Measurements from ENCODE around the gene NME3. TPM values are rescaled to one million over a fixed set of nuclear protein-coding genes. Genes with fewer than 3 reads are reported as not detected.

The NME3 gene
- total and polyA plus RNA-seq, 4 donors: 10.4 to 38.0 (median 19.4) TPM

- TF ChIP-seq REST (IDR thresholded peaks at IDR 0.05) (no peak), EGR1 (IDR thresholded peaks at IDR 0.05; ENCODE audit: low read depth in 2 of 2) (no peak)
Observed at GRCh38 chr16:1765826-1766225, 5.5 kb downstream of the NME3 start (continued).

GRCh38 chr16:1764971-1765370 is 6.4 kb downstream of the NME3 start:
- no peak overlapping the region for H3K27ac ChIP-seq (ENCODE audit: low read depth in 1 of 2, low read length in 2 of 2)
- H3K36me3 ChIP-seq (ENCODE audit: control insufficient read depth in 4 of 4, insufficient read depth in 3 of 4, low read depth in 1 of 4, low read length in 3 of 4): peaks cover 7 to 64% (median 18%) of the 10 kb centered on the region in 4 donors
- no peak overlapping the region for H3K4me3 ChIP-seq (ENCODE audit: low read depth in 1 of 3, low read length in 3 of 3)
- H3K27me3 ChIP-seq (ENCODE audit: control insufficient read depth in 4 of 4, insufficient read depth in 4 of 4, low read length in 3 of 4): no peaks in the 10 kb centered on the region
- H3K4me1 ChIP-seq (ENCODE audit: control insufficient read depth in 4 of 4, insufficient read depth in 4 of 4, low read length in 3 of 4): peaks cover 0 to 6% (median under 1%) of the 10 kb centered on the region in 4 donors
- TF ChIP-seq YY1 (IDR thresholded peaks at IDR 0.05) (no peak), RAD21 (IDR thresholded peaks at IDR 0.05) (no peak), CTCF (IDR thresholded peaks at IDR 0.05; ENCODE audit: low read depth, low read length, missing input control) (no peak), ATF3 (IDR thresholded peaks at IDR 0.05) (no peak)
- no peak for DNase-seq (ENCODE audit: low spot score)
- no peak overlapping the region for H3K9ac ChIP-seq (ENCODE audit: low read depth in 1 of 2, low read length in 2 of 2)
- WGBS: 96% methylated on average over 21 of the region's 21 CpGs
- H3K9me3 ChIP-seq (ENCODE audit: control insufficient read depth in 4 of 4, low read length in 3 of 4): no peaks in the 10 kb centered on the region

GRCh38 chr16:1763521-1764511 is 7.5 kb downstream of the NME3 start:
- no peak for DNase-seq (ENCODE audit: low spot score)
- 90% methylated on average over 81 of the region's 81 CpGs for WGBS
- Histone ChIP-seq H3K27ac (ENCODE audit: low read depth in 1 of 2, low read length in 2 of 2) (no peak overlapping the region), H3K9ac (ENCODE audit: low read depth in 1 of 2, low read length in 2 of 2) (no peak overlapping the region), H3K4me3 (ENCODE audit: low read depth in 1 of 3, low read length in 3 of 3) (no peak overlapping the region), H3K4me1 (ENCODE audit: control insufficient read depth in 4 of 4, insufficient read depth in 4 of 4, low read length in 3 of 4) (no peaks in the 10 kb centered on the region), H3K9me3 (ENCODE audit: control insufficient read depth in 4 of 4, low read length in 3 of 4) (no peaks in the 10 kb centered on the region), H3K27me3 (ENCODE audit: control insufficient read depth in 4 of 4, insufficient read depth in 4 of 4, low read length in 3 of 4) (no peaks in the 10 kb centered on the region), H3K36me3 (ENCODE audit: control insufficient read depth in 4 of 4, insufficient read depth in 3 of 4, low read depth in 1 of 4, low read length in 3 of 4) (peaks cover 7 to 66% (median 18%) of the 10 kb centered on the region in 4 donors)
- TF ChIP-seq MAX (IDR thresholded peaks at IDR 0.05) (no peak), GABPA (IDR thresholded peaks at IDR 0.05 in 1 of 2, conservative IDR thresholded peaks at IDR 0.05 in 1 of 2) (no peak), YY1 (IDR thresholded peaks at IDR 0.05) (no peak)
